H9 (cell line): ENCODE data around the gene METAP2. TPM values are rescaled to one million over a fixed set of nuclear protein-coding genes. Genes with fewer than 3 reads are reported as not detected.

Experiments
- DNase-seq: peaks from one replicate; pipeline ENCODE4 v3.0.0-alpha.2; 2017
- H2AFZ ChIP-seq: one replicate; pipeline ENCODE4 v1.6.1; 2013; ENCODE audit warnings: mild to moderate bottlenecking, low read length, control low read depth, moderate library complexity
- H2AK5ac ChIP-seq: 2 replicates; pipeline ENCODE4 v1.6.1; 2013; ENCODE audit warnings: low read length, control low read depth, mixed read lengths; ENCODE audit not compliant: insufficient read length
- H2BK120ac ChIP-seq: one replicate; pipeline ENCODE4 v1.6.1; 2013; ENCODE audit warnings: low read depth, mild to moderate bottlenecking, low read length, control low read depth, inconsistent platforms; ENCODE audit not compliant: poor library complexity, severe bottlenecking
- H2BK12ac ChIP-seq: 2 replicates; pipeline ENCODE4 v1.6.1; 2013; ENCODE audit warnings: low read length, control low read depth, mixed read lengths, low read depth; ENCODE audit not compliant: insufficient read length
- H2BK15ac ChIP-seq: 2 replicates; pipeline ENCODE4 v1.6.1; 2013; ENCODE audit warnings: low read depth, low read length, control low read depth
- H2BK20ac ChIP-seq: one replicate; pipeline ENCODE4 v1.6.1; 2013; ENCODE audit warnings: low read depth, mild to moderate bottlenecking, low read length, control low read depth, inconsistent platforms; ENCODE audit not compliant: poor library complexity, severe bottlenecking
- H2BK5ac ChIP-seq: 2 replicates; pipeline ENCODE4 v1.6.1; 2013; ENCODE audit warnings: low read length, control low read depth, mixed read lengths; ENCODE audit not compliant: insufficient read length
- H3K14ac ChIP-seq: 2 replicates; pipeline ENCODE4 v1.6.1; 2013; ENCODE audit warnings: low read length, control low read depth; ENCODE audit not compliant: insufficient read depth
- H3K18ac ChIP-seq: 2 replicates; pipeline ENCODE4 v1.6.1; 2013; ENCODE audit warnings: low read depth, mild to moderate bottlenecking, mixed read lengths, low read length, control low read depth; ENCODE audit not compliant: insufficient read length
- H3K23ac ChIP-seq: 2 replicates; pipeline ENCODE4 v1.6.1; 2013; ENCODE audit warnings: low read length, control low read depth, mixed read lengths, low read depth; ENCODE audit not compliant: insufficient read length
- H3K23me2 ChIP-seq: 2 replicates; pipeline ENCODE4 v1.6.1; 2013; ENCODE audit warnings: low read depth, mild to moderate bottlenecking, mixed read lengths, low read length, control low read depth; ENCODE audit not compliant: insufficient read length, poor library complexity, severe bottlenecking
- H3K27ac ChIP-seq: 2 replicates; pipeline ENCODE4 v1.5.1; 2013; ENCODE audit warnings: low read length, control low read depth, mixed read lengths, low read depth; ENCODE audit not compliant: insufficient read length
- H3K27me3 ChIP-seq: 2 replicates; pipeline ENCODE4 v1.6.1; 2013; ENCODE audit warnings: low read length, control low read depth, inconsistent platforms; ENCODE audit not compliant: insufficient read depth
- H3K4ac ChIP-seq: 2 replicates; pipeline ENCODE4 v1.6.1; 2013; ENCODE audit warnings: low read depth, mild to moderate bottlenecking, control low read depth, inconsistent platforms, low read length, moderate library complexity
- H3K4me1 ChIP-seq: 2 replicates; pipeline ENCODE4 v1.6.1; 2013; ENCODE audit warnings: low read length, control low read depth, inconsistent platforms; ENCODE audit not compliant: insufficient read depth
- H3K4me2 ChIP-seq: 2 replicates; pipeline ENCODE4 v1.6.1; 2013; ENCODE audit warnings: low read length, control low read depth, mixed read lengths; ENCODE audit not compliant: insufficient read length, insufficient read depth
- H3K56ac ChIP-seq: 2 replicates; pipeline ENCODE4 v1.6.1; 2013; ENCODE audit warnings: low read depth, mild to moderate bottlenecking, mixed read lengths, low read length, control low read depth; ENCODE audit not compliant: insufficient read length
- H3K79me1 ChIP-seq: 2 replicates; pipeline ENCODE4 v1.6.1; 2013; ENCODE audit warnings: low read depth, mild to moderate bottlenecking, moderate library complexity, low read length, control low read depth, inconsistent platforms; ENCODE audit not compliant: insufficient read depth, poor library complexity, severe bottlenecking
- H3K79me2 ChIP-seq: 2 replicates; pipeline ENCODE4 v1.6.1; 2013; ENCODE audit warnings: low read length, control low read depth, inconsistent platforms; ENCODE audit not compliant: insufficient read depth
- H3K9ac ChIP-seq: 2 replicates; pipeline ENCODE4 v1.6.1; 2013; ENCODE audit warnings: low read length, control low read depth, mixed read lengths; ENCODE audit not compliant: insufficient read length; ENCODE audit errors: extremely low read depth
- H3K9me3 ChIP-seq: one replicate; pipeline ENCODE4 v1.6.1; 2013; ENCODE audit warnings: low read depth, low read length, inconsistent platforms; ENCODE audit not compliant: control insufficient read depth
- H3T11ph ChIP-seq: one replicate; pipeline ENCODE4 v1.6.1; 2013; ENCODE audit warnings: mild to moderate bottlenecking, low read length, control low read depth, inconsistent platforms
- H4K20me1 ChIP-seq: one replicate; pipeline ENCODE4 v1.6.1; 2013; ENCODE audit not compliant: control insufficient read depth, insufficient read length, insufficient read depth
- H4K5ac ChIP-seq: 2 replicates; pipeline ENCODE4 v1.6.1; 2013; ENCODE audit warnings: low read depth, mild to moderate bottlenecking, mixed read lengths, low read length, control low read depth; ENCODE audit not compliant: insufficient read length
- H4K8ac ChIP-seq: replicated peaks from 2 replicates; pipeline ENCODE4 v1.6.1; 2013; ENCODE audit warnings: low read length, control low read depth, mixed read lengths, low read depth; ENCODE audit not compliant: insufficient read length
- H4K91ac ChIP-seq: 2 replicates; pipeline ENCODE4 v1.6.1; 2013; ENCODE audit warnings: low read depth, mild to moderate bottlenecking, moderate library complexity, mixed read lengths, low read length, control low read depth; ENCODE audit not compliant: insufficient read length
- H3K27ac Mint-ChIP-seq, 3 experiments: 2 replicates in 2 of 3; 3 replicates in 1 of 3; pipeline ENCODE4 v1.8.0; 2020 to 2021; ENCODE audit warnings: mixed read lengths in 3 of 3, mild to moderate bottlenecking in 1 of 3, moderate library complexity in 1 of 3
- H3K27me3 Mint-ChIP-seq: 2 replicates; pipeline ENCODE4 v1.8.0; 2021; ENCODE audit warnings: low read depth, mild to moderate bottlenecking, moderate library complexity, mixed read lengths
- H3K36me3 Mint-ChIP-seq, 3 experiments: 2 replicates in 2 of 3; 3 replicates in 1 of 3; pipeline ENCODE4 v1.8.0; 2020 to 2021; ENCODE audit warnings: low read depth in 3 of 3, mixed read lengths in 3 of 3; ENCODE audit not compliant: insufficient read depth in 1 of 3
- H3K4me1 Mint-ChIP-seq, 2 experiments: 2 replicates each; pipeline ENCODE4 v1.8.0; 2020; ENCODE audit warnings: mixed read lengths in 2 of 2
- H3K4me3 Mint-ChIP-seq, 2 experiments: 2 replicates in 1 of 2; 3 replicates in 1 of 2; pipeline ENCODE4 v1.8.0; 2020 to 2021; ENCODE audit warnings: mild to moderate bottlenecking in 2 of 2, mixed read lengths in 2 of 2, moderate library complexity in 1 of 2
- H3K9me3 Mint-ChIP-seq, 2 experiments: 2 replicates in 1 of 2; 3 replicates in 1 of 2; pipeline ENCODE4 v1.8.0; 2020; ENCODE audit warnings: mild to moderate bottlenecking in 2 of 2, mixed read lengths in 2 of 2, moderate library complexity in 1 of 2
- WGBS: extraction: QIAGEN DNeasy Blood & Tissue Kit; methylation state at CpG from one replicate; pipeline ENCODE4 v1.1.7; 2013; ENCODE audit warnings: missing lambda C conversion rate, low lambda C conversion rate, mixed read lengths; ENCODE audit not compliant: insufficient read length; ENCODE audit errors: extremely low coverage; 5-methylcytosine and 5-hydroxymethylcytosine counted together
- total RNA-seq: library from RNA; stranded (reverse); gene quantifications from 2 replicates; pipeline ENCODE4 v1.2.1, GENCODE V29; 2021
- TF ChIP-seq, protein P1 (sequence below): fragments of 200-600 bp; sonication (generic); conservative IDR thresholded peaks from 3 replicates; pipeline ENCODE4 v1.8.0; 2021; ENCODE audit warnings: antibody characterized with exemption, mild to moderate bottlenecking

The METAP2 gene
- total RNA-seq, 1 experiment from 2014 or later: 140 TPM

DNA sequence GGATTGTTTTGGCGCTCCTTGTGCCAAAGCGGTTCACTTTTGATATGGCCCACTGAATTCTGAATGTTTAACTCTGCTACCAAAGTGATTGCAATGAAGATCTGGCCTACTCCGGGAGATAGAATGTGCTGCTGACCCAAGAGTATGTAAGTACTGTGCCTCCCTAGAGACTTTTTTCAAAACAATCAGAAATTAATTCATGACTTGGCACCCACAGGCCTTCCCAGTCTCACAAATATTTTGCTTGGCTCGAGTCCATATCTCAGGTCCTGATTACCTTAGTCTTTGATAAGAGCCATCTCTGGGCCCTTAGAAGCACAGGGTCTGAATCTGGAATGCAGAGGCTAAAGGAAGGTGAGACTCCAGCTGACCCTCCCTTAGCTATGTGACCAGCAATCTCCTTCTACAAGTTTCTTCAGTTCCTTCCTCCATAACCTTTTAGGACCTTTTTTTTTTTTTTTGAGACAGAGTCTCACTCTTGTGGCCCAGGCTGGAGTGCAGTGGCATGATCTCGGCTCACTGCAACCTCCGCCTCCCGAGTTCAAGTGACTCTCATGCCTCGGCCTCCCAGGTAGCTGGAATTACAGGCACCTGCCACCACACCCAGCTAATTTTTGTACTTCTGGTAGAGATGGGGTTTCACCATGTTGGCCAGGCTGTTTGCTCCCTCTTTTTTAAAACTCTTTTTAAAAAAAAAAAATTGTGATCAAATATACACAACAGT, 49.5 kb upstream of the METAP2 start:
- no peak overlapping the region for H3K18ac ChIP-seq
- no CpG with 5 or more reads among the region's 8 CpGs for WGBS
- H3K9me3 ChIP-seq: no peaks in the 10 kb centered on the region
- H3K9ac ChIP-seq: no peak overlapping the region
- H2BK15ac ChIP-seq: no peak overlapping the region
- no peak overlapping the region for H3T11ph ChIP-seq
- no peak for DNase-seq
- Mint-ChIP-seq H3K9me3 (no peaks in the 10 kb centered on the region), H3K27me3 (no peaks in the 10 kb centered on the region), H3K36me3 (no peaks in the 10 kb centered on the region), H3K27ac (no peak overlapping the region), H3K4me1 (peaks cover 4 to 5% of the 10 kb centered on the region in 2 experiments), H3K4me3 (no peak overlapping the region)
- H4K20me1 ChIP-seq: no peaks in the 10 kb centered on the region
- H2BK20ac ChIP-seq: no peak overlapping the region
- no peak overlapping the region for H3K14ac ChIP-seq
- TF ChIP-seq, protein P1, sequence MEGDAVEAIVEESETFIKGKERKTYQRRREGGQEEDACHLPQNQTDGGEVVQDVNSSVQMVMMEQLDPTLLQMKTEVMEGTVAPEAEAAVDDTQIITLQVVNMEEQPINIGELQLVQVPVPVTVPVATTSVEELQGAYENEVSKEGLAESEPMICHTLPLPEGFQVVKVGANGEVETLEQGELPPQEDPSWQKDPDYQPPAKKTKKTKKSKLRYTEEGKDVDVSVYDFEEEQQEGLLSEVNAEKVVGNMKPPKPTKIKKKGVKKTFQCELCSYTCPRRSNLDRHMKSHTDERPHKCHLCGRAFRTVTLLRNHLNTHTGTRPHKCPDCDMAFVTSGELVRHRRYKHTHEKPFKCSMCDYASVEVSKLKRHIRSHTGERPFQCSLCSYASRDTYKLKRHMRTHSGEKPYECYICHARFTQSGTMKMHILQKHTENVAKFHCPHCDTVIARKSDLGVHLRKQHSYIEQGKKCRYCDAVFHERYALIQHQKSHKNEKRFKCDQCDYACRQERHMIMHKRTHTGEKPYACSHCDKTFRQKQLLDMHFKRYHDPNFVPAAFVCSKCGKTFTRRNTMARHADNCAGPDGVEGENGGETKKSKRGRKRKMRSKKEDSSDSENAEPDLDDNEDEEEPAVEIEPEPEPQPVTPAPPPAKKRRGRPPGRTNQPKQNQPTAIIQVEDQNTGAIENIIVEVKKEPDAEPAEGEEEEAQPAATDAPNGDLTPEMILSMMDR: no peak
- H4K91ac ChIP-seq: no peak overlapping the region
- H3K4me1 ChIP-seq: no peaks in the 10 kb centered on the region
- no peak overlapping the region for H3K4me2 ChIP-seq
- H2BK12ac ChIP-seq: no peak overlapping the region
- H2AFZ ChIP-seq: no peak overlapping the region
- no peak overlapping the region for H4K8ac ChIP-seq
- H3K79me1 ChIP-seq: no peaks in the 10 kb centered on the region
- no peaks in the 10 kb centered on the region for H3K79me2 ChIP-seq
- no peak overlapping the region for H3K23ac ChIP-seq
- no peak overlapping the region for H3K56ac ChIP-seq
- H3K23me2 ChIP-seq: no peaks in the 10 kb centered on the region
- H3K27me3 ChIP-seq: no peaks in the 10 kb centered on the region
- no peak overlapping the region for H3K27ac ChIP-seq
- no peak overlapping the region for H4K5ac ChIP-seq
- no peak overlapping the region for H2BK120ac ChIP-seq
- H2AK5ac ChIP-seq: no peak overlapping the region
- H2BK5ac ChIP-seq: no peak overlapping the region
- H3K4ac ChIP-seq: no peak overlapping the region
